NCI-H2107 treated with DMSO at 0.1 percent for 48 hours (cell line): ENCODE measurements around the gene SARM1.
"Not testable (repeated sequence)": the region's sequence is repeated elsewhere in the genome, so short reads cannot be mapped to it uniquely, and the experiment has no call there.

Experiments used
- DNase-seq: peaks from one replicate; lab custom pipeline; 2025; ENCODE audit not compliant: unreplicated experiment; lab: John Stamatoyannopoulos, UW

SARM1 gene

GRCh38 chr17:28413804-28414203 lies 42.3 kb downstream of the SARM1 start:
- DNase-seq, result no peak

GRCh38 chr17:28415886-28416285 lies 44.4 kb downstream of the SARM1 start:
- DNase-seq, result no peak

DNA sequence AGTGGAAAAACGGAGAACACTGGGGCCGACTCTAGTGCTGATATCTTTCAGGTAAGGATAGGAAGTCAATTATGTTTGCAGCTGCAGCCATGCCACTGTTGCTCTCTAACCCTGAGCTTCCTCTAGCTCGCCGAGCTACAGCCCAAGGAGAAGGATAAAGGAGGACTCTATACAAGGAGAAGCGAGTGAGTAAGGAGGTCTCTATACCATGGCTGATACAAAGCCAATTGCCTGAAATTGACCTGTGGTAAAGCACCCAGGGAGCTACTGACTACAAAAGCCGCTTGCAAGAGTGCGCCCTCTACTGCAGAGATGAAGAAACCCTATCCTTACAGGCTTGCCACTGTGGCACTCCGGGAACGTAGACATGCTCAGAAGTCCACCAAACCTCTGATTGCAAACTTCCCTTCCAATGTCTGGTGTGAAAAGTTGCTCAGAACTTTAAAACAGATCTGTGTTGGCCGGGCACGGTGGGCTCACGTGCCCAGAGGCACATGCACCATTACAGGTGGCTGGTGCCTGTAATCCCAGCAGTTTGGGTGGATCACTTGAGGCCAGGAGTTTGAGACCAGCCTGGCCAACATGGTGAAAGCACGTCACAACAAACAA lies 45.3 kb downstream of the SARM1 start:
- DNase-seq, result peak; percentile 83

- DNase-seq, result peak; percentile 34
Observed at GRCh38 chr17:28421787-28422305, 50.4 kb downstream of the SARM1 start.

DNA sequence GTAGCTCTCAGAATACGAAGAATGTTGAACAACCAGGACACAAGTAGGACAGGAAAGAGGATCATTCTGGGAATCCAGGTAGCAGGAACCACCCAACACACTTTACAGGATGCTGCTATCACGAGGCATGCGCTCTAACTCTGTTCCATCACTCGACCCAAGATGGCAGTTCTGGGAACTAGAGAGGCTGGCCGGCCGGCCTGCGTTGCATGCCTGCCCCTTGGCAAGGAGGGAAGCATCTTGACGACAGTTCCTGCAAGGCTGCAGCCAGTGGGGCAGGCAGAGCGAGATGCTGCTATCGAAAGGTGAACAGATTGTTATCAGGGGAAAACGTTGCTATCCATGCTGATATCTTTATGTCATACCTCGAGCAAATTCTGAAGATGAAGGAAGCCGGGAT lies 53.7 kb downstream of the SARM1 start:
- DNase-seq, result no peak

GRCh38 chr17:28426081-28426519 lies 54.6 kb downstream of the SARM1 start:
- no peak for DNase-seq

GRCh38 chr17:28427371-28427770 lies 55.9 kb downstream of the SARM1 start:
- DNase-seq, result peak; percentile 81

GRCh38 chr17:28427982-28428381 lies 56.5 kb downstream of the SARM1 start:
- DNase-seq, result not testable (repeated sequence)

- no peak for DNase-seq
Observed at GRCh38 chr17:28433721-28434120, 62.2 kb downstream of the SARM1 start.

DNA sequence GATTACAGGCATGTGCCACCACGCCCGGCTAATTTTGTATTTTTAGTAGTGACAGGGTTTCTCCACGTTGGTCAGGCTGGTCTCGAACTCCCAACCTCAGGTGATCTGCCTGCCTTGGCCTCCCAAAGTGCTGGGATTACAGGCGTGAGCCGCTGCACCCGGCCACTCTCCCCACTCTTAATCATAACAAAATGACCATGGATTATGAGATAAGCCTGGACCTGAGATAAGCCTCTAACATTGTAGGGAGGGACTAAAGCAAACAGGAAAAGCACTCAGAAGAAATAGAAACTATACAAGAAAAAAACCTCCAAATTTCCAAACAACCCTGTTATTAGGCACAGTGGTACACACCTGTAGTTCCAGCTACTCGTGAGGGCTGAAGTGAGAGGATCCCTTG lies 62.8 kb downstream of the SARM1 start:
- DNase-seq, result not testable (repeated sequence)

- DNase-seq, result no peak
Observed at GRCh38 chr17:28443901-28444638, 72.6 kb downstream of the SARM1 start.

DNA sequence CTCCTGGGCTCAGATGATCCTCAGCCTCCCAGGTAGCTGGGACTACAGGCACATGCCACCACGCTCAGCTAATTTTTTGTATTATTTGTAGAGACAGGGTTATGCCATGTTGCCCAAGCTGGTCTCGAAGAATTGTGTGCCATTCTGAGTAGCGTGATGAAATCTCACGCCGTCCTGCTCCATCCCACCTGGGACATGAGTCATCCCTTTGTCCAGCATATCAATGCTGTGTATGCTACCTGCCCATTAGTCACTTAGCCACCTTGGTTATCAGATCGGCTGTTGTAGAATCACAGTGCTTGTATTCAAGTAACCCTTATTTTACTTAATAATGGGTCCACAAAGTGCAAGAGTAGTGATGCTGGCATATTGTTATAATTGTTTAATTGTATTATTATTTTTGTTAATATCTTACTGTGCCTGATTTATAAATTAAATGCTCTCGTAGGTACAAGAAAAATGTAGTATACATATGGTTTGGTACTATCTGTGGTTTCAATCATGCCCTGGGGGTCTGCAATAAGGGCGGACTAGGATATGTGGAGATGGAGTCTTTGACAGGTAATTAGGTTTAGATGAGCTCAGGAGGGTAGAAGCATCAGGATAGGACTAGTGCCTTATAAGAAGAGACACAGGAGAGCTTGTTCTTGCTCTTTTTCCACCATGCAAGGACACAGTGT lies 75.4 kb downstream of the SARM1 start:
- DNase-seq, result no peak

DNA sequence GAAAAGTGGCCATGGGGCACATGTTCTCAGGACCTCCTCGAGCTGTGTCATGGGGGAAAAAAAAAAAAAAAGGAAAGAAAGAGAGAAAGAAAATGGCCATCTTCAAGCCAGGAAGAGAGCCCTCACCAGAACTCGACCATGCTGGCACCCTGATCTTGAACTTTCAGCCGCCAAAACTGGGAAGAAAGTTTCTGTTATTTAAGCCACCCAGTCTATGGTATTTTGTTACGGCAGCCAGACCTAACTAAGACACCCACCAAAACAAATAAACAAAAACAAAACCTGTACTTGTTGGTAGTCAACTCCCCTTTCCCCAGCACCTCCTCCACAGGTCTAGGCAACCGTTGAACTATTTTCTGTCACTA lies 75.9 kb downstream of the SARM1 start:
- DNase-seq, result no peak

- DNase-seq, result no peak
Observed at GRCh38 chr17:28449859-28450258, 78.4 kb downstream of the SARM1 start.
